HEK293T (cell line): Measurements from ENCODE around the gene MRPS5.

Experiments
- CTCF ChIA-PET: fragments of 350-600 bp; formaldehyde crosslinking; extraction: SDS; loops from one replicate; lab custom pipeline; 2021; ENCODE audit warnings: antibody characterized with exemption, inconsistent platforms; lab: Yijun Ruan, JAX
- POLR2A ChIA-PET: fragments of 350-600 bp; formaldehyde crosslinking; extraction: SDS; loops from one replicate; lab custom pipeline; 2020; ENCODE audit warnings: antibody characterized with exemption, inconsistent platforms; lab: Yijun Ruan, JAX
- DNase-seq: peaks from one replicate; pipeline ENCODE4 v3.0.0; 2012; ENCODE audit warnings: mixed read lengths; ENCODE audit errors: extremely low spot score
- ARNT ChIP-seq: fragments of 450-650 bp; IDR thresholded peaks from 2 replicates; pipeline ENCODE4 v1.6.1; 2017; ENCODE audit warnings: mild to moderate bottlenecking
- BHLHE40 ChIP-seq: fragments of 450-650 bp; IDR thresholded peaks from 2 replicates; pipeline ENCODE4 v1.6.1; 2016; ENCODE audit warnings: mild to moderate bottlenecking, moderate library complexity, borderline replicate concordance
- CTBP1 ChIP-seq: fragments of 450-650 bp; IDR thresholded peaks from 2 replicates; pipeline ENCODE4 v1.6.1; 2016; ENCODE audit warnings: borderline replicate concordance
- ELF4 ChIP-seq: fragments of 450-650 bp; IDR thresholded peaks from 2 replicates; pipeline ENCODE4 v1.6.1; 2017; ENCODE audit warnings: antibody characterized with exemption
- FOXA1 ChIP-seq: fragments of 450-650 bp; IDR thresholded peaks from 2 replicates; pipeline ENCODE4 v1.6.1; 2016; ENCODE audit warnings: mild to moderate bottlenecking
- FOXK2 ChIP-seq: fragments of 450-650 bp; IDR thresholded peaks from 2 replicates; pipeline ENCODE4 v1.6.1; 2016; ENCODE audit warnings: mild to moderate bottlenecking
- FOXM1 ChIP-seq: fragments of 450-650 bp; IDR thresholded peaks from 2 replicates; pipeline ENCODE4 v1.6.1; 2017; ENCODE audit warnings: mild to moderate bottlenecking, borderline replicate concordance
- HDGF ChIP-seq: fragments of 450-650 bp; IDR thresholded peaks from 2 replicates; pipeline ENCODE4 v1.6.1; 2017; ENCODE audit warnings: antibody characterized with exemption, borderline replicate concordance
- L3MBTL2 ChIP-seq: fragments of 450-650 bp; conservative IDR thresholded peaks from 2 replicates; pipeline ENCODE4 v1.6.1; 2016; ENCODE audit warnings: mild to moderate bottlenecking
- LEF1 ChIP-seq: fragments of 450-650 bp; IDR thresholded peaks from 2 replicates; pipeline ENCODE4 v1.6.1; 2017; ENCODE audit warnings: mild to moderate bottlenecking, borderline replicate concordance
- NFRKB ChIP-seq: fragments of 450-650 bp; IDR thresholded peaks from 2 replicates; pipeline ENCODE4 v1.6.1; 2016; ENCODE audit warnings: mild to moderate bottlenecking, moderate library complexity
- PKNOX1 ChIP-seq: fragments of 450-650 bp; IDR thresholded peaks from 2 replicates; pipeline ENCODE4 v1.6.1; 2016
- SP1 ChIP-seq: fragments of 450-650 bp; IDR thresholded peaks from 2 replicates; pipeline ENCODE4 v1.6.1; 2017
- SUZ12 ChIP-seq: fragments of 450-650 bp; IDR thresholded peaks from 2 replicates; pipeline ENCODE4 v1.6.1; 2016; ENCODE audit warnings: mild to moderate bottlenecking
- TARDBP ChIP-seq: fragments of 450-650 bp; IDR thresholded peaks from 2 replicates; pipeline ENCODE4 v1.6.1; 2016
- ZNF384 ChIP-seq: fragments of 450-650 bp; IDR thresholded peaks from 2 replicates; pipeline ENCODE4 v1.6.1; 2016

The MRPS5 gene

DNA sequence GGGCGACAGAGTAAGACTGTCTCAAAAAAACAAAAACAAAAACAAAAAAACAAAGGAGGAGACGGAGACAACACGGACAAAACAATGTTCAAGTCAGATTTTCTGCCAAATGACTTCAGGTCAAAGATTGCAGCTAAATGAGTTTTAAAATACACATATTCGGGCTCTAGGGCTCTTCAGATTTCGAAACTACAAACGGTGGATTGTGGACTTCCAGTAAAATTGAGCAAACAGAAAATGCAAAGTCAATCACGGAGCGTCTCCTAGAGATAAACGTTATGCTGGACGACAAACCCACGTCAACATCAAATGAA is 558 bp downstream of the MRPS5 start:
- ChIA-PET CTCF (interaction anchor here (1.0 to 1.1 kb wide), 2 partner anchors 43 to 135 kb away, joined by 3 read pairs; no protein-coding TSS in a partner anchor), POLR2A (interaction anchor here (0.7 to 4.4 kb wide), 12 partner anchors 14 to 163 kb away, joined by 3 to 38 read pairs (median 4); partner anchors contain the start of genes ZNF2 and ZNF514)
- TF ChIP-seq FOXM1 (no peak), SUZ12 (no peak), LEF1 (no peak), ARNT (no peak)
- no peak for DNase-seq

DNA sequence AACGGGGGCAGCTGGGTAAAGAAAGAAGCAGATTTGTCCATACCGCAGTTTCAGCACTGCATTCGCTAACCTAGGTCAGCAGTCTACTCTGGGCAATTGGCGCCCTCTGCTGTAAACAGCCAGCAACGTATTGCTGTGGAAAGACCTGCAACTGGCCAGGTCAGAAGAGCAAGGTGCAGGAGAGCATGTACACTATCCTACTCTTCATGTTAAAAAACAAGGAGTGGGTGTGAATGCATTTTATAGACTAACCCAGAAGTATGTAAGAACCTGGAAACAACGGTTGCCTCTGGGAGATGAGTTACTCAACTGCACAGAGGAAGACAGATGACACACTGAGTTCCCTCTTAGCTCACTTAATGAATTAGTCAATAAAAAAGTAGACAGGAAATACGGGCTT is 6.2 kb downstream of the MRPS5 start:
- ChIA-PET CTCF (interaction anchor here (0.6 to 1.8 kb wide), 8 partner anchors 37 to 130 kb away, joined by 3 to 10 read pairs (median 4); no protein-coding TSS in a partner anchor), POLR2A (interaction anchor here (1.0 kb wide), 1 partner anchor 50 kb away, joined by 3 read pairs; the partner anchor contains the start of gene ZNF2)
- TF ChIP-seq NFRKB (no peak), LEF1 (no peak), ELF4 (no peak), BHLHE40 (no peak), HDGF (no peak), CTBP1 (no peak), FOXK2 (no peak), FOXM1 (no peak), ZNF384 (no peak), TARDBP (no peak), FOXA1 (no peak), PKNOX1 (no peak), ARNT (no peak), L3MBTL2 (no peak), SP1 (no peak)
- DNase-seq, result peak; percentile 70

GRCh38 chr2:95113464-95113863 is 8.1 kb downstream of the MRPS5 start:
- CTCF ChIA-PET, result no interaction called here

DNA sequence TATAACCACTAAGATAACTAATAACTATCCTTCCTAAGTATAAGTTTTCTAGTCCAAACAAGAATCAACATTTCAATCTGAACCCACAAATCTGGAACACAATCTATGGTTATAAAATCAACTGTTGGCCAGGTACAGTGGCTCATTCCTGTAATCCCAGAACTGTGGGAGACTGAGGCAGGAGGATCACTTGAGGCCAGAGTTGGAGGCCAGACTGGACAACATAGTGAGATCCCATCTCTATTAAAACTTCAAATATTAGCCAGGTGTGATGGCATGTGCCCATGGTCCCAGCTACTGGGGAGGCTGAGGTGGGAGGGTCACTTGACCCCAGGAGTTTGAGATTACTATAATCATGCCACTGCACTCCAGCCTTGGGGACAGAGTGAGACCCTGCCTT is 11.2 kb downstream of the MRPS5 start:
- DNase-seq, result no peak
- TF ChIP-seq NFRKB (no peak), ELF4 (no peak), ZNF384 (no peak), L3MBTL2 (no peak), SP1 (no peak), HDGF (no peak), FOXA1 (no peak), TARDBP (no peak), CTBP1 (no peak), LEF1 (no peak), ARNT (no peak), SUZ12 (no peak), PKNOX1 (no peak), BHLHE40 (no peak), FOXK2 (no peak)
- CTCF ChIA-PET, result no interaction called here
- POLR2A ChIA-PET, result no interaction called here

More at GRCh38 chr2:95113464-95113863, 8.1 kb downstream of the MRPS5 start:
- TF ChIP-seq SP1, result no peak
- POLR2A ChIA-PET, result no interaction called here
- no peak for DNase-seq

DNA sequence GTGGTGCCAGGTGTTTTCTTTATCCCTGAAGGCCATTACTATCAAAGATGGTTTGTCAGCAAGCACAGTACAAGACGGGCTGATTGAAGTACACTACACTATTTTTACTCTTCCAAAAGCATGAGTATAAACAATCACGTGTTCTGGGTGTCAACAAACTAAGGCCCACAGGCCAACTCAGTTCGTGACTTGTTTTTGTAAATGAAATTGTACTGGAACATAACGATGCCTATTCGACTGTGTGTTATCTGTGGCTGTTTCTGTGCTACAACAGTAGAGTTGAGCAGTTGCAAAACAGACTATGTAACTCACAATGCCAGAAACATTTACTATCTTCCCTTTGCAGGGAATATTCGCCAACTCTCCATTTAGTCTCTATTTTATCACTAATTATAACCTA is 12.3 kb downstream of the MRPS5 start:
- no peak for TF ChIP-seq LEF1
- no peak for TF ChIP-seq L3MBTL2
- no peak for TF ChIP-seq SP1
- TF ChIP-seq ELF4, result no peak
- TF ChIP-seq TARDBP, result no peak
- no peak for TF ChIP-seq FOXM1
- TF ChIP-seq HDGF, result no peak
- TF ChIP-seq FOXK2, result no peak
- TF ChIP-seq ARNT, result no peak
- TF ChIP-seq SUZ12, result no peak
- no peak for TF ChIP-seq ZNF384
- no peak for TF ChIP-seq FOXA1
- no peak for TF ChIP-seq NFRKB
- no peak for TF ChIP-seq CTBP1
- no peak for TF ChIP-seq PKNOX1
- no peak for TF ChIP-seq BHLHE40
- DNase-seq, result no peak
- ChIA-PET CTCF (interaction anchor here (0.9 kb wide), 1 partner anchor 34 kb away, joined by 3 read pairs; no protein-coding TSS in a partner anchor), POLR2A (no interaction called here)

DNA sequence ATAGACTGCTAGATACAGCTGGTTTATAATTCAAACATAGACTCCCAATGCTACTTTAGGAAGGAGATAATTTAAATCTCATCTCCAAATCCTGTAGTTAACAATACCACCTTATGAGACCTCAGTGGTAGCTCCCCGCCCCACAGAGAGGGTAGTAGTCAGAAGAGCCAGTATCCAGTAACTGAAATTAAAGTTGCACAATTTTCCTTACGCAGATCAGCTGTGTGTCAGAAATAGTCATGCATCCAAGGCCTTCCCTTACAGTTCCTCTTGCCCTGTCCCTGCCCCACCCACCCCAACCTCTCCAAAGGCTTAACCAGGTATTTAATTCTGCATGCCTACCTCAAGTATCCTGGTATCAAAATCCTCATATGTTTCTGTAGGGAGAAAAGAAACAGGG is 15.5 kb downstream of the MRPS5 start:
- ChIA-PET CTCF (interaction anchor here (1.0 kb wide), 1 partner anchor 27 kb away, joined by 7 read pairs; no protein-coding TSS in a partner anchor), POLR2A (interaction anchor here (0.5 kb wide), 1 partner anchor 15 kb away, joined by 3 read pairs; the partner anchor contains the start of gene MRPS5)
- no peak for TF ChIP-seq SUZ12
- TF ChIP-seq HDGF, result no peak
- TF ChIP-seq FOXK2, result no peak
- TF ChIP-seq FOXA1, result no peak
- TF ChIP-seq PKNOX1, result no peak
- no peak for TF ChIP-seq LEF1
- no peak for TF ChIP-seq SP1
- no peak for TF ChIP-seq ARNT
- no peak for TF ChIP-seq CTBP1
- TF ChIP-seq NFRKB, result no peak
- TF ChIP-seq ZNF384, result no peak
- TF ChIP-seq FOXM1, result no peak
- TF ChIP-seq ELF4, result no peak
- no peak for TF ChIP-seq TARDBP
- no peak for TF ChIP-seq BHLHE40
- no peak for TF ChIP-seq L3MBTL2
- no peak for DNase-seq
